Ovary (tissue), 3 donors: ENCODE results near the gene STK38L.

Experiments
- EP300 ChIP-seq: sonication (generic); formaldehyde crosslinking; IDR thresholded peaks from one replicate; pipeline ENCODE4 v1.6.1; 2017; ENCODE audit warnings: antibody characterized with exemption
- POLR2A ChIP-seq: fragments of 450-650 bp; IDR thresholded peaks from one replicate; pipeline ENCODE4 v1.6.1; 2017; ENCODE audit warnings: antibody characterized with exemption, mild to moderate bottlenecking, moderate library complexity
- TF ChIP-seq, protein P1 (sequence below), 3 donors: fragments of 450-650 bp in 2 of 3; fragments of 200-600 bp in 1 of 3; IDR thresholded peaks; one replicate each; pipeline versions ENCODE4 v1.5.1 to v1.8.0; 2016 to 2022; ENCODE audit warnings: antibody characterized with exemption in 3 of 3, mild to moderate bottlenecking in 1 of 3
- donor health status: DM: no; HTN: no; CAD: no.

DNA sequence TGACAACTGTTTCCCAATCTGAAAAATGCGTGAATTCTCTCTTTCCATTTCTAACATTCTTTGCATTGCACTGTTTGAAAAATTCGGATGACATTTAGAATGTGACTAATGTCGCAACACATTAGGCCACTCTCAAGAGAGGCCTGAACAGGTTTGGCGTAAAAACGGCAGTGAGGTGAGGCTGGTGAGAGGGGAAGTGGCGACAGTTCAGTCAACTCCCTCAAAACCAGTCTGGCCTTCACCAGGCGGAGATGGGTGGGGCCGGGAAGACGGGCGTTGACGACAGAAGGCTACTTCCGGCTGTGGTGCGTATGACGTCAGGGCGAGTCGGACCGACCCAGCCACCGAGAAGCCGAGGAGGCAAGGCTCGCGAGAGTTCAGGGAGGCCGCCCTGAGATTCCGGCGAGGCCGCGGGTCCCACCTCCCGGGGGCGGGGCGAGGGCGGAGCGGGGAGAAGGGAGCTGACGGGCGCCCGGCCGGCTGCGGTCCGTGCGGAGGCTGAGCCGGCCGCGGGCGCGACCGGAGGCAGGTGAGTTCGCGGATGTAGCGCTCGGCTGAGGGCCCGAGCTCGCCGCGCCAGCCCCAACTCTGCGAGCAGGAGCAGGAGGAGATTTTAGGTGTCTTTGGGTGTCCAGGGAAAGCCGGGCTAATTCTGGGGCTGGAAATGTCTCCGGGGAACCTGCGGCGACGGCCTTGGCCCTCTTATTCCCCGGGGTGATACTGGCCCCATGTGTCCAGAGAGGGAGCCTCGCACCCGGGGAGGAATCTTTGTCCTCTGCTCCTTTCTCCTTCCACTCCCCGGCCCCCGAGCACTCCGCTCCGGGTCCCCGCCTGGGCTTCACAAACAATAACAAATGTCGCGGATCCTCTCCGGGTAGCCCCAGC lies at the start of gene STK38L:
- TF ChIP-seq, protein P1, sequence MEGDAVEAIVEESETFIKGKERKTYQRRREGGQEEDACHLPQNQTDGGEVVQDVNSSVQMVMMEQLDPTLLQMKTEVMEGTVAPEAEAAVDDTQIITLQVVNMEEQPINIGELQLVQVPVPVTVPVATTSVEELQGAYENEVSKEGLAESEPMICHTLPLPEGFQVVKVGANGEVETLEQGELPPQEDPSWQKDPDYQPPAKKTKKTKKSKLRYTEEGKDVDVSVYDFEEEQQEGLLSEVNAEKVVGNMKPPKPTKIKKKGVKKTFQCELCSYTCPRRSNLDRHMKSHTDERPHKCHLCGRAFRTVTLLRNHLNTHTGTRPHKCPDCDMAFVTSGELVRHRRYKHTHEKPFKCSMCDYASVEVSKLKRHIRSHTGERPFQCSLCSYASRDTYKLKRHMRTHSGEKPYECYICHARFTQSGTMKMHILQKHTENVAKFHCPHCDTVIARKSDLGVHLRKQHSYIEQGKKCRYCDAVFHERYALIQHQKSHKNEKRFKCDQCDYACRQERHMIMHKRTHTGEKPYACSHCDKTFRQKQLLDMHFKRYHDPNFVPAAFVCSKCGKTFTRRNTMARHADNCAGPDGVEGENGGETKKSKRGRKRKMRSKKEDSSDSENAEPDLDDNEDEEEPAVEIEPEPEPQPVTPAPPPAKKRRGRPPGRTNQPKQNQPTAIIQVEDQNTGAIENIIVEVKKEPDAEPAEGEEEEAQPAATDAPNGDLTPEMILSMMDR (IDR thresholded peaks at IDR 0.05): no peak
- peak; percentile 84 for TF ChIP-seq POLR2A
- TF ChIP-seq EP300: no peak
